SW 1271 (cell line): ENCODE data around the gene GALNT10.
A peak's percentile ranks its signal among the peaks of the same experiment; 100 is the strongest.
"Not testable (repeated sequence)": the region's sequence is repeated elsewhere in the genome, so short reads cannot be mapped to it uniquely, and the experiment has no call there.

Experiments
- DNase-seq, 2 experiments: peaks; one replicate each; lab custom pipeline; 2025; lab: John Stamatoyannopoulos, UW

GALNT10 gene

GRCh38 chr5:154356020-154356655 lies 165.6 kb downstream of the GALNT10 start:
- peak in 1 of 2 experiments; percentile 36 for DNase-seq

GRCh38 chr5:154356958-154357357 lies 166.4 kb downstream of the GALNT10 start:
- no peak for DNase-seq

GRCh38 chr5:154358516-154359220 lies 168.1 kb downstream of the GALNT10 start:
- DNase-seq, result no peak

GRCh38 chr5:154359221-154359573 lies 168.7 kb downstream of the GALNT10 start:
- no peak for DNase-seq

GRCh38 chr5:154360241-154360640 lies 169.7 kb downstream of the GALNT10 start:
- DNase-seq, result not testable (repeated sequence)

- DNase-seq, result no peak
Measured at GRCh38 chr5:154363411-154363810, 172.9 kb downstream of the GALNT10 start.

GRCh38 chr5:154364771-154365170 lies 174.2 kb downstream of the GALNT10 start:
- no peak for DNase-seq

- DNase-seq, result no peak
Measured at GRCh38 chr5:154365823-154366222, 175.3 kb downstream of the GALNT10 start.

GRCh38 chr5:154366353-154366752 lies 175.8 kb downstream of the GALNT10 start:
- DNase-seq, result no peak

GRCh38 chr5:154367101-154367500 lies 176.6 kb downstream of the GALNT10 start:
- DNase-seq, result no peak

- peak; percentile 90 to 98 for DNase-seq
Measured at GRCh38 chr5:154368041-154368800, 177.7 kb downstream of the GALNT10 start.

GRCh38 chr5:154369682-154370081 lies 179.1 kb downstream of the GALNT10 start:
- peak in 1 of 2 experiments; percentile 35 for DNase-seq

GRCh38 chr5:154370119-154370518 lies 179.6 kb downstream of the GALNT10 start:
- peak in 1 of 2 experiments; percentile 55 for DNase-seq

- no peak for DNase-seq
Measured at GRCh38 chr5:154370813-154371212, 180.3 kb downstream of the GALNT10 start.

- DNase-seq, result no peak
Measured at GRCh38 chr5:154371687-154372086, 181.2 kb downstream of the GALNT10 start.

GRCh38 chr5:154372661-154373060 lies 182.1 kb downstream of the GALNT10 start:
- no peak for DNase-seq

GRCh38 chr5:154373326-154373725 lies 182.8 kb downstream of the GALNT10 start:
- DNase-seq, result no peak

- DNase-seq, result no peak
Measured at GRCh38 chr5:154373729-154374179, 183.2 kb downstream of the GALNT10 start.

- DNase-seq, result no peak
Measured at GRCh38 chr5:154374264-154374663, 183.7 kb downstream of the GALNT10 start.

- no peak for DNase-seq
Measured at GRCh38 chr5:154375329-154376008, 184.9 kb downstream of the GALNT10 start.

- DNase-seq, result no peak
Measured at GRCh38 chr5:154376481-154376880, 185.9 kb downstream of the GALNT10 start.
